ENCODE data around the gene UBE2Q1.

UBE2Q1 gene

DNA sequence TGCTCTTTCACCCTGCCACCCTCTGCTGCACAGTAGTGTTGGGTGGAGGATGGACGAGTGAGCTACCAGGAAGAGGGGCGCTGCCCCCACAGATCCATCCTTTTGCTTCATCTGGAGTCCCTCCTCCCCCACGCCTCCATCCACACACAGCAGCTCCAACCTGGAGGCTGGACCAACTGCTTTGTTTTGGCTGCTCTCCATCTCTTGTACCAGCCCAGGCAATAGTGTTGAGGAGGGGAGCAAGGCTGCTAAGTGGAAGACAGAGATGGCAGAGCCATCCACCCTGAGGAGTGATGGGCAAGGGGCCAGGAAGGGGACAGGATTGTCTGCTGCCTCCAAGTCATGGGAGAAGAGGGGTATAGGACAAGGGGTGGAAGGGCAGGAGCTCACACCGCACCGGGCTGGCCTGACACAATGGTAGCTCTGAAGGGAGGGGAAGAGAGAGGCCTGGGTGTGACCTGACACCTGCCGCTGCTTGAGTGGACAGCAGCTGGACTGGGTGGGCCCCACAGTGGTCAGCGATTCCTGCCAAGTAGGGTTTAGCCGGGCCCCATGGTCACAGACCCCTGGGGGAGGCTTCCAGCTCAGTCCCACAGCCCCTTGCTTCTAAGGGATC, 17.6 kb upstream of the UBE2Q1 start:
- DNase-seq = no peak

DNA sequence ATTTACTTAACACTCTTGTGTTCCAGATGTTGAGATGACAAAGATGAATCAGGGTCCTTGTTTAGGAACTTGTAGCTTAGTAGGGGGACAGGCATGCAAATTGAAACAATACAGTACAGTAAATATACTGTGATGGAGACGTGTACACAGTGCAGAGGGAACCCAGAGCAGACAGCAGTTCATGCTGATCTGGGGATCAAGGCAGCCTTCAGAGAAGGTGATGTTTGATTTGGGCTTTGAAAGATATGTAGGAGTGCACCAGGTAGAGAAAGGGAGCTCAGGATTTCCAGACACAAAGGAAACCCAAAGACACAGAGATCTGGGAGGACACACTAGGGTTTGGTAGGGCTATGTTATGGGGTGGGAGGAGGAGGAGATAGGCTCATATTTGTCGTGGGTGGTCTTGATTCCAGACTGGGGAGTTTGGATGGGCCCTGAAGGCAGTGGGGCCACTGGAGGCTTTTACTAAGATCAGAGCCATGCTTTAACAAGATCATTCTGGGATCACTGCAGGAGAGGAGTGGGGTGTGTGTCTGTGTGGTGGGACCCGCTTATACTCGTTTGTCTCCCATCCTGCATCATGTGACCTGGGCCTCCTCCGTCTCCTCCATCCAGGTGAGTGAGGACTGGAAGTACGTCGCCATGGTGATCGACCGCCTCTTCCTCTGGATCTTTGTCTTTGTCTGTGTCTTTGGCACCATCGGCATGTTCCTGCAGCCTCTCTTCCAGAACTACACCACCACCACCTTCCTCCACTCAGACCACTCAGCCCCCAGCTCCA, 16.9 kb upstream of the UBE2Q1 start:
- DNase-seq = no peak

DNA sequence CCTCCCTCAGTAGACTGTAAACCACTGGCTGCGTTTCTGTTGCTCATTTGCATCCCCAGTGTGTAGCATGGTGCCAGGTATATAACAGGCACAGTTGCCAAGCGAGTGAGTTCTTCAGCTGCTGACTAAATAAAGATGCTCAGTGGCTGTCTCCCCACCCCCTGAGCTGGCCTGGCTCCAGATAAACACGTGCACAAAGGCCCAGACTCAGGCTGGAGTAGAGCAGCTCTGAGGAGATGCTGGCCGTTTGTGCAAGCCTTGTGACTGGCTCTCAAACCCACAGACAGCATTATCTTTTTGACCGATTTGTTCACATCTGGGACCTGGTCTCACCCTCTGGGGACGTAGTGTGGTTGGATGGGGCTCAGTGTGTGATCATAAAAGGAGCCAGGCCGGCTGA, 16.3 kb upstream of the UBE2Q1 start:
- DNase-seq = peak; percentile 47 to 84 (median 79)

DNA sequence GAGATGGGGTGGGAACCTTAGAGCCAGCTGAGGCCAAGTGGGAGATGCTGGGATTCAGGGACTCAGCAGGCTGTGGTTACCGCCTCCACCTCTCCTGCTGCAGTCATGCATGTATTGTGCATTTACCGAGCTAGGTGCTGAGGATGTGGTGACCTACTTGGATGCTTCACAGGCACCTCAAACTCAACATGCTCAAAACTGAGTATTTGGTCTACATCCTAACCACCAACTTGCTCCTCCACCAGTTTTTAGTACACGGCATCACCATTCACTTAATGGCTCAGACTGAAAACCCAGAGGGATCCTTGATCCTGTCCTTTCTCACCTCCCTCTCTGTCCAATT, 14.7 kb upstream of the UBE2Q1 start:
- peak in 1 of 3 experiments; percentile 60 for DNase-seq

DNA sequence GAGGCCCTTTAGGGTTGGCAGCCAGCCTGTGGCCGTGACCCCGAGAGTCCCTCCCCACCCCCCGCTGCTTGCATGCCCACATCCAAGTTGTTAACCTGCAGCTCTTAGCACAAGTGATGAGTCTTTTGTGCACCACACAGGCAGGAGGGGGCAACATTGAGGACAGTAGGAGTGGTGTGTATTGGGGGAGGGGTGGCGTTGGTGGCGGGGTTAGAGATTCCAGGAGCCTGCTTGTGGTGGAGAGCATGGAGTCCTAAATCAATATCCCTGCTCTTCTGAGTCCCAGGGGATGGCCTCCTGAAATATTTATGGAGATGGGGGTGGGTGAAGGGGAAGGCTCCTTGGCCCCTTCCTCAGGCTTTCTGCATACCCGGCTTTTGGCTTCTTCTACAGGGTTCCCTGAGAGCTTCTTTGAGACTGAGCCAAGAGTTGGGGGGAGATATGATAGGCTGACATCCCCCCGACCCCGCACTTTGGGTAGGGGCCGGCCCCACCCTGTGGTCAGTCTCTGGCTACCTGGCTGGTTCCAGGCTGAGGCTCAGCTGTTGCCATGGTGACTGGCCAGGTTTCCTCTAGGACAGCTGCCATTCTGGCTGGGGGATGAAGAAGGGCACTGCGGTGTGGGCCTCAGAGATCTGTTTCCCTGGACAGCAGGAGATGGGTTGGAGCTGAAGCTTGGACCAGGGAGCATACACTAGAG, 14.2 kb upstream of the UBE2Q1 start:
- peak in 1 of 3 experiments; percentile 57 for DNase-seq

DNA sequence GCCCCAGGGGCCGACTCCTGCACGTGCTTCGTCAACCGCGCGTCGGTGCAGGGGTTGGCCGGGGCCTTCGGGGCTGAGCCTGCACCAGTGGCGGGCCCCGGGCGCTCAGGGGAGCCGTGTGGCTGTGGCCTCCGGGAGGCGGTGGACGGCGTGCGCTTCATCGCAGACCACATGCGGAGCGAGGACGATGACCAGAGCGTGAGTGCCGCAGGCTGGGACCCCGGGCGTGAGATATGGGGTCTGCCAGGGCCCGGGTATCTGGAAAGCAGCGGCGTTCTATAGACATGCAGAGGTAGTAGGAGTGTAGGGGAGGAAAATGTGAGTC, 13.5 kb upstream of the UBE2Q1 start:
- no peak for DNase-seq

DNA sequence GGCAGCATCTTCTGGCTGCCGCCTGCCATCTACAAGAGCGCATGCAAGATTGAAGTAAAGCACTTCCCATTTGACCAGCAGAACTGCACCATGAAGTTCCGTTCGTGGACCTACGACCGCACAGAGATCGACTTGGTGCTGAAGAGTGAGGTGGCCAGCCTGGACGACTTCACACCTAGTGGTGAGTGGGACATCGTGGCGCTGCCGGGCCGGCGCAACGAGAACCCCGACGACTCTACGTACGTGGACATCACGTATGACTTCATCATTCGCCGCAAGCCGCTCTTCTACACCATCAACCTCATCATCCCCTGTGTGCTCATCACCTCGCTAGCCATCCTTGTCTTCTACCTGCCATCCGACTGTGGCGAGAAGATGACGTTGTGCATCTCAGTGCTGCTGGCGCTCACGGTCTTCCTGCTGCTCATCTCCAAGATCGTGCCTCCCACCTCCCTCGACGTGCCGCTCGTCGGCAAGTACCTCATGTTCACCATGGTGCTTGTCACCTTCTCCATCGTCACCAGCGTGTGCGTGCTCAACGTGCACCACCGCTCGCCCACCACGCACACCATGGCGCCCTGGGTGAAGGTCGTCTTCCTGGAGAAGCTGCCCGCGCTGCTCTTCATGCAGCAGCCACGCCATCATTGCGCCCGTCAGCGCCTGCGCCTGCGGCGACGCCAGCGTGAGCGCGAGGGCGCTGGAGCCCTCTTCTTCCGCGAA, 12.9 kb upstream of the UBE2Q1 start:
- DNase-seq = no peak

DNA sequence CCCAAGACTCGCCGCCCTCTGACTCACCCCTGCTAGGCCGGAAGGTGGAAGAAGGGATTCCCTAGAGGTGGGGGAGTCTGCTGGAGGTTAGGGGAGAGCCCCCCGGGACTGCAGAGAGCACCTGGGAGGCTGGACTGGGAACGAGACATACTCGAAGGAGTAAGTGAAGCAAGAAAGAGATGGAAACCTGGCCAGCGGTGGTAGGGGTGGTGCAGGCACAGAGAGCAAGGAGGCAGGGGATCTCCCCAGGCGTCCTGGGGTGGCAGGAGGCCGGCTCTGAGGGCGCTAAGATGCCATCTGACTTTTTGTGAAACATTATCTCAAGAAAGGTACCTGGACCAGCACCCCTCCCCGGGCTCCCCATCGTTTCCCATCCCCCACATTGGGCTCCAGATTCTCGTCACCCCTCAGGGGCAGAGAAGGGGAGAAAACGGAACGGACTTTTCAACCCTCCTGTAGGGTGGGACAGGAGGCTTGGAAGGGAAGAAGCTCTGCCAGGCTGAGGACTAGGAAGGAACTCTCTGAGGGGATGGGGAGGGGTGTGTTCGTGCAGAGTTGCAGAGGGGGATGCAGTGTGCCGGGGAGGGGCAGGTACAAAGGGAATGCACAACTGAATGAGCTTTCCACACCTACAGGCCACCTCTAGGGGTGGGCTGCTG, 9.8 kb upstream of the UBE2Q1 start:
- DNase-seq = peak in 2 of 3 experiments; percentile 24 to 40

DNA sequence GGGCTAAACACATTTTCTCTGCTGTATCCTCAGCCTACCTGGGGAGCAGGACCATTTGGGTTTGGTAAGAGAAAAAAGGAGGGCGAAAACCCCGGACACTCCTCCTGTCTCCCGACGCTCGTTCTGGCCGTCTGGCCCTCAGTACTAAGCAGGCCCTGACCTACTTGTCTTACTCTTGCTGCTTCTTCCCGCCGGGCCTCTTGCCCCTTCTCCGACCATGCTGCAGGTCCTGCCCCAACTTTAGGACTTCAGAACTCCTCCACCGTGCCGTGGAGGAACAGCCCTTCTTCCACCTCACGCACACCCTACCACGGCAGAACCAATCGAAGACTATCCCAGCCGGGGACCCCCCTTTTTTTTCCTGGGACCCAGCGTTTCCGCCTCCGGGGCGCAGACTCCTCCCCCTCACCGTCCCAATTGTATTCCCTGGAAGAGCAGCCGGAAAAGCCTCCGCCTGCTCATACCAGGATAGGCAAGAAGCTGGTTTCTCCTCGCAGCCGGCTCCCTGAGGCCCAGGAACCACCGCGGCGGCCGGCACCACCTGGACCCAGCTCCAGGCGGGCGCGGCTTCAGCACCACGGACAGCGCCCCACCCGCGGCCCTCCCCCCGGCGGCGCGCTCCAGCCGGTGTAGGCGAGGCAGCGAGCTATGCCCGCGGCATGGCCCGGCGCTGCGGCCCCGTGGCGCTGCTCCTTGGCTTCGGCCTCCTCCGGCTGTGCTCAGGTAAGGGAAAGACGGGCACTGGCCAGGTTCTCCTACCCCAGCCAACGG, 9.1 kb upstream of the UBE2Q1 start, which contains the start of gene CHRNB2:
Gene CHRNB2, plus strand, starts transcription at position 393 of the 771 bp plus-strand sequence. Its CDS starts 267 bp downstream, at position 660.
- peak; percentile 79 to 91 (median 89) for DNase-seq

DNA sequence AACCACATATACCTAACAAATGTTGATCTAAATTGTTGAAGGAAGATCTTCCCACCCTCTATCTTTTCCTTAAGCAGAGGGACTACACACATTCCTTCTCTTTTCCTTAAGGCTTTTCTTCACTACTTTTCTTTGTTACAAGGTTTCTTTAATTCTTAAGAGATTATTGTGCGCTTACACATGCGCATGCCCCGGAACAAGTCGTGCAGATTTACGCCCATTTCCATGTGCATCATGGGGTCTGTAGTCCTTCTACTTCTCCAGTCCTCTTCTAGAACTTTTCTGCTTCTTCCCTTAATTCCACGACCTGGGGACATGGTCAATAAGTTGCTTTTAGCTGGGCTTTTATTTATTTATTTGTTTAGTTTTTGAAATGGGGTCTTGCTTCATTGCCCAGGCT, 7.4 kb upstream of the UBE2Q1 start:
- DNase-seq = no peak

DNA sequence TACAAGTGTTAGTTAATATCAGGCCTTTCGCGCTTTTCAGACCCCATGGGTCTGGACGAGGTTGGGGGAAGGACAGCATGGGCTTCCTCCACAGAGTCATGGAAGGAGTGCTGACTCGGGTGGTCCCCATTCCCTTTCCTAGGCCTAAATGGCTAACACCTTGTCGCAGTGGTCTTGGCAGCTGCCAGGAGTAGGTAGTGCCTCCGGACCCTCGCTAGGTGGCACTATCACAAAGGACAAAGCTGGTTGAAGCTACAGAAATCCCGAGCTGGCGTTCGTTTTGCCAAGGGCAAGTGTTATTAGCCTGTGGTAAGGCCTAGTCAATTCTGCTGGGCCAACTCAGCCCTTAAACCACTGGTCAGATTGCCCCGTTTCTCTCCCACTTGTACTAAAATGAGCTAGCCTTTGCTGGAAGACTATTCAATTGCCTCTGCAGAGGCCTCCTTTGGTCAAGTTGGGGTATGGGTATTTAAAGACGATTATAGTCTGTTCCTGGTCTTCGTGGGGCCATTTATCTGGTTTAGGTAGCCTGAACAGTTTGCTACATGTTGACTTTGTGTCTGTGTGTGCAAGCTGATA, 1.1 kb upstream of the UBE2Q1 start:
- DNase-seq = peak; percentile 85 to 97 (median 97)

DNA sequence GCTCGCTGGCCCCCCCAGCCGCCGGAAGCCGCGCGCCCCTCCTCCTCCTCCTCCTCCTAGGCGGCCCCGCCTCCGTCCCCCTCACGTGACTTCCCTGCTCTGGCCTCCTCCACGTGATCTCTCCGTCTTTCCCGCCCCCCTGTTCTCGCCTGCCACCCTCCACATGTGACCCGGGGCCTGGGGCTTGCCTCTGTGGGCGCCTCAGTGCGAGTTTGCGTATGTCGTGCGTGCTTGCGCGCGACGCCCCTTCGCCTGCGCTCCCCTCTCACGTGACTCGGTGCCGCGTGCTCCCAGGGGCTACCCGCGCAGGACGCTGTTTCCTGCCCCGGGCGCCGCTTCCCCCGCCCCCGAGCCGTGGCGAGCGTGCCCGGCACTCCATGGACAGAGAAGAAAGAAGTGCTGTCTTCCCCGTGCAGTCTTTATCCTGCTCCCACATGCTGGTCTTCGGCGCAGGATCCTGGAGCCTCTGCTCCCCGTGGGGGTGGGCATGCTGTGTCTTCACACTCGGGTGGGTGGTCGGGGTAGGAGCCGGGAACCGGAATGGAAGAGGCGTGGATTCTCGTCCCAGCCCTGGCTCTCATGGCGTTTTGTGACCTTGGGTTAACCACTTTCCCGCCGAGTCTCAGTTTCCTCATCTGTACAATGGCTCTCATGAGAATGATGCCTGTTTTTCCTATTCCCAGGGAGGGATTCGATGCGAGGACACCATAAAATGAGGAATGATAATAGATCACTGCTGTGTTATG, 431 bp upstream of the UBE2Q1 start:
- DNase-seq = peak; percentile 98 to 100 (median 99)

DNA sequence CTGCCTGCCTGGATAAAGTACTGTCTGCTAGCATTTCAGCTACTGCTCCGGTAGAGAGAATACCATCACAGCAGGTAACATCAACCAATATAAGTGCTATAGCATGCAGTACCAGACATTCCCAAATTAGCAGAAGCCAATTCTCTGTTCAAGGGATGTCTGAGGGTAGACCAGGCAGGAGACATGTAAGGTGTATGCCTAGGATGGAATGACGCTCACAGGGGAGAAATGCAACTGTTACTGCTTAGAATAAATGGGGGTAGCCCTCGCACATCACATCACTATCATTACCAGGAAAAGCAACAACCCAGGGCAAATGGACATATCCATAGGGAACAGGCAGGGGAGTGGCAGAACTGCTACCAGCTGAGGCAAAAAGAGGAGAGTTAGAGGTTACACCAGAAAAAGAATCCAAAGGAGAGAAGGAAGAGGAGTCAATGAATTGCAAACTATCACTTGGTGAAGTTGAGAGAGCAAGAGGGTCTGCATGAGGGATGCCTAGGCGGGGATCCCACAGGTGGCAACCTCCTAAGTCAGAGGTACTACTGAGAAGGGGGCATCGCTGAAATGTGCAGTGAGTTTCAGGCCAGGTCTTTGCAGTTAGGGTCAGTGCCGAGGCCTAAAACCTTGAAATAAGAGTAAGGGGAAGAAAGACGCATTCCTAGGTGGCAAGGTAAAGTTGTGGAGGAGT, 1.1 kb downstream of the UBE2Q1 start:
- no peak for DNase-seq

DNA sequence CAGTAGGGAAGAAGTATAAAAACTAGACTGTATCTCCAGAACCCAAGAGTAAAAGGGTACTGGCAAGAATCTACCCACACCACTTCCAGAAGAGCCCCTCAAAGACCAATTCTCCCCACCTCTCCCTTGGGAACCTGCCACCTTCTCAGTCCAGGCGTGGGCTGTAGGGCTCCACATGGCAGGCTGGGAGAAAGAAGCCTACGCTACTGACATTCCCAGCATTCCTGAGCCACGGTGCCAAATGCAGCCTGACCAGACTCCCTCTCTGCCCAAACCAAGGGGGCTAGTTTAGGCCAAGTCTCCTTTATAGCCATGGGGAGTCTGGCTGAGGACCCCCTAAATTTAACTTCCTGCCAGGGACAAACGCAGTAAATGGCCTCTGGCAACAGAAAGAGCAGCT, 2.0 kb downstream of the UBE2Q1 start:
- no peak for DNase-seq

DNA sequence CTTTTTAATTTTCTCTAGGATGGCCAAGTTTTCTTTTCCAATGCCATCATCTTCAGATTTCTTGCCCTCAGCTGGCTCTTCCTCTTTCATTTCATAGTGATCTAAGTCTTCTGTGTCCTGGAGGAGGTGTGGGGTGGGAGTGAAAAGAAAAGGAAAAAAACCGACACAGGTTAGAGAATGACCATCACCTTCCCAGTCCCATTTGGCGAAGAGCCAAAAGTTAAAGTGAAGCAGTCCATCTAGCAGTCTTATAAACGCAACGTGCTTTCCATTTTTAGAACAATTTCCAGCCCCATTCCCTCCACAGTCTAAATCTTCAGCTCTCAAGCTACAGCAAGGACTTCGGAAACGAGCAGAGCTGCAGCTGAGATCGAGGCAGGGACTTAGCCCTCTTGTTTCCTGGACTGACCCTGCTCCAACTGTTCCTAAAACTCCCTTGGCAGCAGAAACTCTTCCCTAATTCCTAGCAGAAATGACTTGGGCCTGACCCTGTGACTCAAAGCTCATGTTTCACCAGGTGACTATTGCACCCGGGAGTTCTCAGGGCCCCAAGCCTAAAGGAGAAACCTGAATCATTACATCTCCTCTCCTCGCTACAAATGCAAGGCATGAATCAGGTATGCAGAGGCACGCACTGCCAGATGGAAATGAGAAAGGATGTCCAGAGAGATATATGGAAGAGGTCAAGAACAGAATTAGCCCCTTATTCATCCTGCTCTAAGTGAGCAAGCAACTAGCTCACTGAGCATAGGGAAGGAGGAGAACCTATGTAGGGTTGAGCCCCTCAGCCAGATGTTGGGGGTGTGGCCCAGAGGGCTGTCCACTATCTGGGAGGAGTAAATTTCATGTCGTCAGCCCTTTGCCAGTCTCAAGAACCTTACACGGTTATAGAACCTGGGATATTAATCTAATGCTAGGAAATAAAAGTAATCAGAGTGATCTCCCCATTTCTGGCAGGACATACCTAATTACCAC, 5.1 kb downstream of the UBE2Q1 start:
- DNase-seq = no peak

DNA sequence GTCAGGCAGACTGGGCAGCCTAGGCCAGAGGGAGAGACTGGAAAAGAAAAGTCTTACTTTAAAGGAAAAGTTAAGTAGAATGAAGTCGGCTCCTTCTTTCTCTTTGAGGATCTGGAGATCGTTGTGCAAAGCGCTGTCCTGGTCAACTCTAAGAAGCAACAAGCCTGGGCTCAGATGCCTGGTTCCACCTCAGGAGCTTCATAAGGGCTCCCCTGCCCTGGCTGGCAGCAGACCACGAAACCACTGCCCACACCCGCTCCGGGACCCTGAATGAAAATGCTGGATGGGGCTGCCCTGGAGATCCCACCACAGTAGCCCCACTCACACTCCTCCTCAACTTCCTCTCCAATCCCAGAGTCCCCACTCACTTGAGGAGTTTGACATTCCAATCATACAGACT, 6.4 kb downstream of the UBE2Q1 start:
- no peak for DNase-seq

DNA sequence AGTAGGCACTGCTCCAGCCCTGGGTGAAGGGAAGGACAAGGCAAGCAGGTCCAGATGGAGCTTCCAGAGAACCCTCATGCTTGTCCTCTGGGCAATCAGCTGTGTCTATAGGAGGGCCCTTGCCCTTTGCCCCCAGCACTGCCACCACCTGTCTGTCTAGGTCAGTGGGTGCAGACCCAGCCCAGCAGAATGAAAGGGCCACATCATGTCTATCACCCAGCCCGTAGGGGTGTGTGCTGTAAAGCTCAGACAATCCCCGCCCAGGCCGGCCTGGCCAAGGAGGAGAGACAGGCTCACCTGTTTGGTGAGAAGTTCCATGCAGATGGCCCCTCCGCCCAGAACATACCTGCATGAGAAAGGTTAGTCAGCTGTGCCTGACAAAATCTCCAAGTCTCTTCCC, 7.0 kb downstream of the UBE2Q1 start:
- no peak for DNase-seq

DNA sequence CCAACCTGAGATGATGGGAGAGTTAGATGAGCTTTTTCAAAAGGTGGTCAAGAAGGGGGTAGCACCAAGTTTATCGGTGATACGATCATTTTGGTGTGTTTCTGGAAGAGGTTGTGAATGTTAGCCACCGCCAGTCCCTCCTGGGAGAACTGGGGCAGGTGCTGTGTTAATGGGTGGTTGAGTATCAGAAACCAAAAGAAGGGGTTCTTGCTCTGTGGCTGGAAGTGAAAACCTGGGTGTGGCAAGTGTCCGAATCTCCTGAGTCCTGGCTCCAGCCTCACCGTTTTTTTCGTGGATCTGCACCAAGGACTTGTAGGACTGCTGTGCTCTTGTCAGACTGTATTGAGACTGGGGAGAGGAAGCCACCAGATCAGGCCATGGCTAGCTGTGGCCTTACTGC, 7.8 kb downstream of the UBE2Q1 start:
- DNase-seq = no peak

DNA sequence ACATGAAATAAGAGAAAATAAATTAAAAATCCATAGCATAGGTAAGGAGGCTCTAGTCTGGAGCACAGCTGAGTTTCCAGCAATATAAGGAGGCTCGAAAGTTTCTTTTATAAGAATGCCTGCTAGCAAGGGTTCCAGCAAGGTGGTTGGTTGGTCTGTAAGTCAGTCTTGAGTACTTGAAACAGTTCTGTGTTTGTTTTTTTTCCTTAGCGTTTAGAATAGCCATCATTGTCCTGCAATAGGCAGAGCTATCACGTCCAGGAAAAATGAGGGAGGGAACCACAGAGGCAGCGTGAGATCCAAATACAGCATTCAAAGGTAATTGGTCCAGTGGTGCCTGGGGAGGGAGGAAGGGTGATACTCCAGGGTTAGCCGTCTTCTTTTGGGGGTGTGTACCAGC, 8.4 kb downstream of the UBE2Q1 start:
- DNase-seq = no peak

Data from NCI-H1417 (cell line).